ENCODE results near the gene RPRD2. TPM values are rescaled to one million over a fixed set of nuclear protein-coding genes. Genes with fewer than 3 reads are reported as not detected.
A peak's percentile ranks its signal among the peaks of the same experiment; 100 is the strongest.

RPRD2 gene
- total RNA-seq, 1 donor from 2014 or later, result 22.8 TPM

DNA sequence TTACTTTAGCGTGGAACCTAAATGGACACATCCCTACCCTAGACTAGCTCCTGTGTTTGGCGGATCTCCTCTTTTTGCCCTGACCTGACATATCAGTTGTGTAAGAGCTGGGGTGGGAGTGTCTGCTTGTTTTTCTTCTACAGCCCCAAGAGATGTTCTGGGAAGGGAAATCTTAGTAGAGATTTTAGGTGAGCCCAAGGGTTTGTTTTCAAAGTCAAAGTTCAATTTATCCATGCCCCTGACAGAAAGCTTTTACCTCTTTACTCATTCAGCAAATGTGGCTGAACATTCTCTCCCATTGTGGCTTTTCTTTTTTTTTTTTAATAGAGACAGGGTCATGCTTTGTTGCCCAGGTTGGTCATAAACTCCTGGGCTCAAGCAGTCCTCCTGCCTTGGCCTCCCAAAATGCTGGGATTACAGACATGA lies 116.0 kb downstream of the RPRD2 start:
- Mint-ChIP-seq H3K4me3 (ENCODE audit: low read depth) (no peak overlapping the region), H3K27me3 (ENCODE audit: low read depth) (peaks cover 1% of the 10 kb centered on the region), H3K27ac (no peak overlapping the region), H3K36me3 (ENCODE audit: low read depth) (no peaks in the 10 kb centered on the region), H3K4me1 (ENCODE audit: low read depth) (peaks cover 8% of the 10 kb centered on the region), H3K9me3 (no peaks in the 10 kb centered on the region)
- no peak for DNase-seq (ENCODE audit: low spot score)
- intact Hi-C loops (cut with micrococcal nuclease), result no loop called here

DNA sequence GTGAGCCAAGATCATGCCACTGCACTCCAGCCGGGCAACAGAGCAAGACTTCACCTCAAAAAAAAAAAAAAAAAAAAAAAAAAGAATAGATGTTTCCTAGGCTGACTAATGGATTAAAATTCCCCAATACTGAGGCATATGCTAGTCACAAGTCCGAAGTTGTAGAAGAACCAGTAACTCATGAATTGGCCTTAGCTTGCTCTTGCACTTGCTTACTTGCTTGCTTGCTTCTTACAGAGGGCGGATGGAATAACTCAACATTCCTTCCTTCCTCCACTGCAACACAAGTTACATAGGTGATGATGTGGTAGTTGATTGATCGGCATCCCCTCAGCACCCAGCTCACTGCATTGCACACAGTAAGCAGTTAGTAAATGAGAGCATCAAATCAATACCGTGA lies 120.5 kb downstream of the RPRD2 start:
- Mint-ChIP-seq H3K27ac (no peak overlapping the region), H3K9me3 (no peaks in the 10 kb centered on the region), H3K4me1 (ENCODE audit: low read depth) (peaks cover 18% of the 10 kb centered on the region), H3K27me3 (ENCODE audit: low read depth) (peaks cover 1% of the 10 kb centered on the region), H3K36me3 (ENCODE audit: low read depth) (peaks cover 9% of the 10 kb centered on the region), H3K4me3 (ENCODE audit: low read depth) (no peak overlapping the region)
- DNase-seq (ENCODE audit: low spot score), result no peak
- intact Hi-C loops (cut with micrococcal nuclease), result no loop called here

DNA sequence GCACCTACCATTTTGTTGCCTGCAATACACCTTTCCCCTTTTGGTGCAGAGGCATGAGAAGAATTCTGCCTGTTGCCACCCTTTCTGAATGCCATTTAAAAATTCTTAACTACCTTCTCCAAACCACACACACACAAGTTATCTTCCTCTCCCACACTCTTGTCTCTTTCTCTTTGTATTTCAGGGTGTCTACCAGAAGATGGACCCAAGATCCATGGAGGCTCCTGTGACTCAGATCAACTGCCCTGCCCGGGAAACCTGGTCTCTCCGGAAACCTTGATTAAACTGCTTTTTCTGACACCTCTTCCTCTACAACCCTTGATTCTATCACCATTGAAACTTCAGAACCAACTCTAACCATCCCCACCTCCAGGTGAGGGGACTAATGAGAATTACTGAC lies 120.9 kb downstream of the RPRD2 start:
- Mint-ChIP-seq H3K4me3 (ENCODE audit: low read depth) (peak overlapping the region; percentile 18), H3K27ac (peak overlapping the region; percentile 34)

DNA sequence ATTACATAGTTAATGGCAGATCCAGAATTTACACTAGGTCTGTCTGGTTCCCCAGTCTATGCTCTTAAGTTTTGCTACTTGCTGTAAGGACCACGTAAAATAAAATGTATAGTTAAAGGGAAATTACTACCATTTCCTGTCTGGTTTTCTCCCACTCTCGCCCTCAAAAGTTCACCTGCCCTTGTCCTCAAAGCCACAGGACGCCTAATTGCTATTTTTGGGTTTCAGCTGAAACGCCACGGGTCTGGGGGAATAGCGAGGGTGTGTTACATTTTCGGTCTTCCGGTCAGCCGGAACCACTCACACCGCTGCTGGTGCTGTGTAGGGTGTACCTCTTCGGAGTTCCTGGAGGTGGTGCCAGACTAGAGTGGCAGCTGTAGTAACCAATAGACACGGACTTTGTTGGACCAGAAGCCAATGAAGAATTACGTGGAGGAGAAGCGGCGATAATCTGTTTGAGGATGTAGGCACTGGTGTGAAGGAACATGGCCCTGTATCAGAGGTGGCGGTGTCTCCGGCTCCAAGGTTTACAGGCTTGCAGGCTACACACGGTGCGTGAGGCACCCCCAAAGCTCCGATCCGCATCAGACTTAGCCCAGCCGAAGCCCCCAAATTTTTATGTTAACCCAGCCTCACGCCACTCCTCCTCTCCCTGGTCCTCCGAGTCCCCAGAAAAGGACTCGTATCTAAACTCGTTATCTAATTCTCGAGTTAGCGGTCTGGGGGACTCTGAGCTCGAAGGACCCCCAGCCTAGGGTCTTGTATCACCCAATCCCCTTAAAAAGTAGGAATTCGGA lies 123.2 kb downstream of the RPRD2 start, which contains the start of gene TARS2:
TSS of gene TARS2 (plus strand) at position 454 of the 797 bp plus-strand sequence. CDS start at position 486, 32 bp downstream.
- peak; percentile 95 for DNase-seq (ENCODE audit: low spot score)
- H3K27ac Mint-ChIP-seq, result peak within 1 kb of the TSS; percentile 98
- peaks cover 27% of the 10 kb centered on the region for H3K36me3 Mint-ChIP-seq (ENCODE audit: low read depth)
- no peaks in the 10 kb centered on the region for H3K27me3 Mint-ChIP-seq (ENCODE audit: low read depth)
- H3K9me3 Mint-ChIP-seq, result no peaks in the 10 kb centered on the region
- peak within 1 kb of the TSS; percentile 98 for H3K4me3 Mint-ChIP-seq (ENCODE audit: low read depth)
- intact Hi-C loops (cut with micrococcal nuclease), result loop anchor here (1.0 to 2.0 kb wide), 4 partner anchors 30 to 124 kb away; partner anchors contain the start of gene RPRD2
- H3K4me1 Mint-ChIP-seq (ENCODE audit: low read depth), result peaks cover 18% of the 10 kb centered on the region

More for the DNA sequence above, 120.9 kb downstream of the RPRD2 start:
- H3K9me3 Mint-ChIP-seq, result no peaks in the 10 kb centered on the region
- DNase-seq (ENCODE audit: low spot score), result no peak
- peaks cover under 1% of the 10 kb centered on the region for H3K27me3 Mint-ChIP-seq (ENCODE audit: low read depth)
- peaks cover 10% of the 10 kb centered on the region for H3K36me3 Mint-ChIP-seq (ENCODE audit: low read depth)
- intact Hi-C loops (cut with micrococcal nuclease), result no loop called here
- H3K4me1 Mint-ChIP-seq (ENCODE audit: low read depth), result peaks cover 18% of the 10 kb centered on the region

DNA sequence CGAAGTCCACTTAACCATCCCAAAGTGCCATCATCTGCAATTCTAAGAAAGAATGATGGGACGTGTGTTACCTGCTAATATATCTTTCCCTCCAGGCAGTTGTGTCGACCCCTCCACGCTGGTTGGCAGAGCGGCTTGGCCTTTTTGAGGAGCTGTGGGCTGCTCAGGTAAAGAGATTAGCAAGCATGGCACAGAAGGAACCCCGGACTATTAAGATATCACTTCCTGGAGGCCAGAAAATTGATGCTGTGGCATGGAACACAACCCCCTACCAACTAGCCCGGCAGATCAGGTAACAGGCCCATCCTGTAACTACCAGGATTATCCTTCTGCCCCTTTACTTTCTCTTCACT lies 123.8 kb downstream of the RPRD2 start:
- intact Hi-C loops (cut with micrococcal nuclease), result loop anchor here (1.0 to 2.0 kb wide), 4 partner anchors 29 to 124 kb away; partner anchors contain the start of gene RPRD2
- H3K27me3 Mint-ChIP-seq (ENCODE audit: low read depth), result no peaks in the 10 kb centered on the region
- H3K36me3 Mint-ChIP-seq (ENCODE audit: low read depth), result peaks cover 33% of the 10 kb centered on the region
- no peak for DNase-seq (ENCODE audit: low spot score)
- H3K27ac Mint-ChIP-seq, result peak overlapping the region; percentile 98
- peaks cover 18% of the 10 kb centered on the region for H3K4me1 Mint-ChIP-seq (ENCODE audit: low read depth)
- H3K9me3 Mint-ChIP-seq, result no peaks in the 10 kb centered on the region
- H3K4me3 Mint-ChIP-seq (ENCODE audit: low read depth), result peak overlapping the region; percentile 98

DNA sequence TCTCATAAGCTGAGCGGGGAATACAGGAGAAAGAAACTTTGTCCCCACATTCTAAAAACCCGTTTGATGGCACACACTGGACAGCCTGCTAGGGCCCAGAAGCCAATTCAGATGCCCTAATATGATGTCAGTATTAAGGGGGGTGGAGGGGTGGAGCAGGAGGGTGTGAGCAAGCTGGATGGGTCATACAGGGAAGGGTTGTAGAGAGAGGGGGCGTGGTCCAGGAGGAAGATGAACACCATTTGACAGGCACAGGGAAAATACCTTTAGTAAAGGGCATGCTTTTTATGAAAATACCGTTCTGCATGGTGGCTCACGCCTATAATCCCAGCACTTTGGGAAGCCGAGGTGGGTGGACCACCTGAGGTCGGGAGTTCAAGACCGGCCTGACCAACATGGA lies 129.2 kb downstream of the RPRD2 start:
- intact Hi-C loops (cut with micrococcal nuclease), result no loop called here
- no peak for DNase-seq (ENCODE audit: low spot score)
- H3K9me3 Mint-ChIP-seq, result no peaks in the 10 kb centered on the region
- peaks cover 64% of the 10 kb centered on the region for H3K36me3 Mint-ChIP-seq (ENCODE audit: low read depth)
- H3K4me1 Mint-ChIP-seq (ENCODE audit: low read depth), result peaks cover 9% of the 10 kb centered on the region
- no peaks in the 10 kb centered on the region for H3K27me3 Mint-ChIP-seq (ENCODE audit: low read depth)
- no peak overlapping the region for H3K27ac Mint-ChIP-seq
- no peak overlapping the region for H3K4me3 Mint-ChIP-seq (ENCODE audit: low read depth)

DNA sequence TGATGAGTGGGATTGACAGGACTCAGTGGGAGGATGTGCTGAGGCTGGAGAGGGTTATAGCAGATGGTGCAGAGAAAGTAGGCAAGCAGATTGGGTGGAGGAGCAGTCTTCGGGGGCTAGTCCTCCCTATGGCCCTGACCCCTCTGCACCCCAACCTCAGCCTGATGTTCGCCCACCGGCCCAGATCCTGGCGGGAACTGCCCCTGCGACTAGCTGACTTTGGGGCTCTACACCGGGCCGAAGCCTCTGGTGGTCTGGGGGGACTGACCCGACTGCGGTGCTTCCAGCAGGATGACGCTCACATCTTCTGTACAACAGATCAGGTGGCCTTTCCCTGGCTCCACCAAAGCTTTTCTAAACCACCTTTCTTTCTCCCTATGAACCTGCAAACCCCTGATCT lies 134.4 kb downstream of the RPRD2 start:
- Mint-ChIP-seq H3K27ac (no peak overlapping the region), H3K27me3 (ENCODE audit: low read depth) (no peaks in the 10 kb centered on the region), H3K4me1 (ENCODE audit: low read depth) (no peaks in the 10 kb centered on the region), H3K9me3 (no peaks in the 10 kb centered on the region), H3K4me3 (ENCODE audit: low read depth) (no peak overlapping the region), H3K36me3 (ENCODE audit: low read depth) (peaks cover 53% of the 10 kb centered on the region)
- no peak for DNase-seq (ENCODE audit: low spot score)
- intact Hi-C loops (cut with micrococcal nuclease), result no loop called here

- Mint-ChIP-seq H3K4me1 (ENCODE audit: low read depth) (no peaks in the 10 kb centered on the region), H3K4me3 (ENCODE audit: low read depth) (no peak overlapping the region), H3K9me3 (no peaks in the 10 kb centered on the region), H3K27ac (no peak overlapping the region), H3K27me3 (ENCODE audit: low read depth) (no peaks in the 10 kb centered on the region), H3K36me3 (ENCODE audit: low read depth) (peaks cover 50% of the 10 kb centered on the region)
- intact Hi-C loops (cut with micrococcal nuclease), result no loop called here
- DNase-seq (ENCODE audit: low spot score), result no peak
Observed at GRCh38 chr1:150505431-150505830, 141.5 kb downstream of the RPRD2 start.

DNA sequence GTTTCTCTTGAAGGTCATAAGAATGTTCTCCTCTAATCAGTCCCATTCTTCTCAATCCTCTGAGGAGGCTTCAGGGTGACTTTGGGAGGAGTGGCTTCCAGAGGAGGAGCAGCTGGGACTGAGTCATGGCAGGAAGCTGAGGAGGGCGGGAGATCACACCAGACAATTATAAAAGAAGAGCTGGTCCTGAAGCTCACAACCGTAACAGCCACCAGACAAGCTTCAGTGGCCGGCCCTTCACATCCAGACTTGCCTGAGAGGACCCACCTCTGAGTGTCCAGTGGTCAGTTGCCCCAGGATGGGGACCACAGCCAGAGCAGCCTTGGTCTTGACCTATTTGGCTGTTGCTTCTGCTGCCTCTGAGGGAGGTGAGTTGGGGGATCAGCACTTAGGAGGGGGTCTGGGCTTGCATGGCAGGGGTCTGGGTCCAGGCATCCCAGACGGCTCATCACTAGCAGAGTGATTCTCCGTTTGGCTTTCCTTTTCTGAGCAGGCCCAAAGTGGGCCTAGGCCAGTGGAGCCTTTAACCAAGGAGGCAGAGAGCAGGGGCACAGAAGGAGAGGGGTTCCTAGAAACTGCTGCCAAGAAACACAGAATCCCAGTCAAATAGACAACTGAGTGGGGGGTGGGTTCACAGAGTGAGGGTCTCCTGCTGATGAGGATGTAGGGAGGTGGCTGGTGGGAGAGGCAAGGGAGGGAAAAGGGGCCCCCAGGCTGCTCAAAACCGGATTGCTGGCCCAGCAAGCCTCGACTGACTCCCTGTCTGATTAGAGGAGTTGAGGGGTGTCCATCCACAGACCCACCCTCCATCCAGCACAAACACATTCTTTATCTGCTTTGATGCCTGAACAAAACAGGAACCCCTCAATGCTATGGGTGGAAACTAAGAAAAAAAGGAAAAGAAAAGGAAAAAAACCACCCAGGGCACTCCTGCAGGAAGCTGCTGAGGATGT lies 144.2 kb downstream of the RPRD2 start, which contains the start of gene ECM1:
TSS of gene ECM1 (plus strand) at position 198 of the 953 bp plus-strand sequence. CDS start at position 299, 101 bp downstream.
- H3K36me3 Mint-ChIP-seq (ENCODE audit: low read depth), result peaks cover 44% of the 10 kb centered on the region
- intact Hi-C loops (cut with micrococcal nuclease), result no loop called here
- no peak for DNase-seq (ENCODE audit: low spot score)
- no peaks in the 10 kb centered on the region for H3K9me3 Mint-ChIP-seq
- no peaks in the 10 kb centered on the region for H3K27me3 Mint-ChIP-seq (ENCODE audit: low read depth)
- no peaks in the 10 kb centered on the region for H3K4me1 Mint-ChIP-seq (ENCODE audit: low read depth)
- H3K27ac Mint-ChIP-seq, result no peak within 1 kb of the TSS
- H3K4me3 Mint-ChIP-seq (ENCODE audit: low read depth), result no peak within 1 kb of the TSS

DNA sequence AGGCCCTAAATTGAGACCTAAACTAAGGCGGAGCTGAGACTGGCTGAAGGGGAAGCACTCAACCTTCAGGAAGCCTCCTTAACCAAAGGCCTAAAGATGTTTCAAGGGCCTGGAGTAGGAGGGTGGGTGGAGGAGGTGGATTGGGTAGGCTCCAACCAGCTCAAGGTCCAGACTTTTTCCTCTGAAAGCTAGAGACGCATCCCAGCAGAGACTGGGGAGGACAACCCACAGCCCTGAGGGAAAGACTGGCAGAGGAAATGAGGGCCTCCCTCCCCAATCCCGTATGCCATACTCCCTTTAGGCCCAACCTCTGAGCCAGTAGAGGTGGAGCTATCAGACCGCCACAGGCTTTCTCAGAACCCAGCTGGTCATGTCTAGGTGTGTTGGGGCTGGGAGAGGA lies 145.0 kb downstream of the RPRD2 start:
- H3K36me3 Mint-ChIP-seq (ENCODE audit: low read depth), result peaks cover 38% of the 10 kb centered on the region
- no peaks in the 10 kb centered on the region for H3K4me1 Mint-ChIP-seq (ENCODE audit: low read depth)
- no peaks in the 10 kb centered on the region for H3K27me3 Mint-ChIP-seq (ENCODE audit: low read depth)
- H3K9me3 Mint-ChIP-seq, result no peaks in the 10 kb centered on the region
- no peak for DNase-seq (ENCODE audit: low spot score)
- H3K4me3 Mint-ChIP-seq (ENCODE audit: low read depth), result no peak overlapping the region
- no peak overlapping the region for H3K27ac Mint-ChIP-seq
- intact Hi-C loops (cut with micrococcal nuclease), result no loop called here

DNA sequence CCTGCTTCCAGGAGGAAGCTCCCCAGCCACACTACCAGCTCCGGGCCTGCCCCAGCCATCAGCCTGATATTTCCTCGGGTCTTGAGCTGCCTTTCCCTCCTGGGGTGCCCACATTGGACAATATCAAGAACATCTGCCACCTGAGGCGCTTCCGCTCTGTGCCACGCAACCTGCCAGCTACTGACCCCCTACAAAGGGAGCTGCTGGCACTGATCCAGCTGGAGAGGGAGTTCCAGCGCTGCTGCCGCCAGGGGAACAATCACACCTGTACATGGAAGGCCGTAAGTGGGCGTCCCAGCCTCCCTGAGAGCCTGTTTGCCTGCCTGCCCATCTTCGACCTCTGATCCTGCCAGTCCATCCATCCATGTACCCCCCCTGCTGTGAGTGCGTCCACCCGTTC lies 147.6 kb downstream of the RPRD2 start:
- Mint-ChIP-seq H3K27me3 (ENCODE audit: low read depth) (no peaks in the 10 kb centered on the region), H3K4me1 (ENCODE audit: low read depth) (peaks cover 9% of the 10 kb centered on the region), H3K27ac (no peak overlapping the region), H3K9me3 (no peaks in the 10 kb centered on the region), H3K36me3 (ENCODE audit: low read depth) (peaks cover 13% of the 10 kb centered on the region), H3K4me3 (ENCODE audit: low read depth) (no peak overlapping the region)
- intact Hi-C loops (cut with micrococcal nuclease), result no loop called here
- DNase-seq (ENCODE audit: low spot score), result no peak

DNA sequence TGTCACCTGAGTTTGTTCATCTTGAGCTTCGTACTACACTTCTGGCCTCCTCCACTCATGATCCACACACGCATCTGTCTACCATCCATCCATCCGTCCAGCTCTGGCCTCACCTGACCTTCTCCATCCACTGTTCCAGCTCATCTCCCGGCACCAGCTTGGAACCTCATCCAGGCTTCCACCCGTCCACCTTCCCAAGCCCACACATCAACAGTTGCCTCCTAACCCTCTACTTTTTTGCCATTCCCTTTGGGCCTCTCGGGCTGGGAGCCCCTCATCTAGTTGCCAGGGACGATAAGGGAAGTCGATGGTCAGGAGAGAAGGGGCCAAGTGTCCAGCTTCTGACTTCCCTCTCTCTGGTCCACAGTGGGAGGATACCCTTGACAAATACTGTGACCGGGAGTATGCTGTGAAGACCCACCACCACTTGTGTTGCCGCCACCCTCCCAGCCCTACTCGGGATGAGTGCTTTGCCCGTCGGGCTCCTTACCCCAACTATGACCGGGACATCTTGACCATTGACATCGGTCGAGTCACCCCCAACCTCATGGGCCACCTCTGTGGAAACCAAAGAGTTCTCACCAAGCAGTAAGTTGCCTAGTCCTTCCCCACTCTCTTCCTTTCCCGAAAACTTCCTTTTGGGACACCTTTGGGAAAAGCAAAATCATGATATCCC lies 148.2 kb downstream of the RPRD2 start:
- peaks cover 12% of the 10 kb centered on the region for H3K4me1 Mint-ChIP-seq (ENCODE audit: low read depth)
- H3K9me3 Mint-ChIP-seq, result no peaks in the 10 kb centered on the region
- no peaks in the 10 kb centered on the region for H3K27me3 Mint-ChIP-seq (ENCODE audit: low read depth)
- H3K36me3 Mint-ChIP-seq (ENCODE audit: low read depth), result peaks cover 8% of the 10 kb centered on the region
- intact Hi-C loops (cut with micrococcal nuclease), result no loop called here
- no peak overlapping the region for H3K4me3 Mint-ChIP-seq (ENCODE audit: low read depth)
- no peak overlapping the region for H3K27ac Mint-ChIP-seq
- DNase-seq (ENCODE audit: low spot score), result no peak

Data from activated T-helper 2 cell treated with anti-CD3 and anti-CD28 coated beads, Interferon-gamma antibody, Interleukin-2, Interleukin-4, amounts not matched to agents 10 μg/mL and 5 μg/mL and 100 μg/mL, durations not matched to agents 14 hours and 24 hours and 36 hours (primary cell).